ENCODE data around the gene CAND2.
"Not testable (repeated sequence)": the region's sequence is repeated elsewhere in the genome, so short reads cannot be mapped to it uniquely, and the experiment has no call there.

The CAND2 gene

GRCh38 chr3:12830785-12831156 is 34.3 kb downstream of the CAND2 start:
- no peak for DNase-seq

- no peak for DNase-seq
Observed at GRCh38 chr3:12831301-12831866, 34.9 kb downstream of the CAND2 start.

- no peak for DNase-seq
Observed at GRCh38 chr3:12832350-12833221, 36.1 kb downstream of the CAND2 start.

- DNase-seq = no peak
Observed at GRCh38 chr3:12833222-12834161, 37.0 kb downstream of the CAND2 start.

- DNase-seq = no peak
Observed at GRCh38 chr3:12835052-12835665, 38.7 kb downstream of the CAND2 start.

- DNase-seq = no peak
Observed at GRCh38 chr3:12837295-12837986, 41.0 kb downstream of the CAND2 start.

GRCh38 chr3:12838179-12838965 is 41.9 kb downstream of the CAND2 start:
- DNase-seq = no peak

GRCh38 chr3:12839156-12839946 is 42.9 kb downstream of the CAND2 start:
- no peak for DNase-seq

- DNase-seq = not testable (repeated sequence)
Observed at GRCh38 chr3:12840148-12840547, 43.7 kb downstream of the CAND2 start.

- DNase-seq = peak in 4 of 51 donors; percentile 44 to 71 (median 52)
Observed at GRCh38 chr3:12840591-12841148, 44.2 kb downstream of the CAND2 start.

- peak; percentile 26 to 96 (median 75) for DNase-seq
Observed at GRCh38 chr3:12841149-12841969, 44.9 kb downstream of the CAND2 start, which contains the start of gene RPL32. RPL32 (minus strand) TSS chr3:12841565; CDS start chr3:12840237, 1,328 bp downstream.

- no peak for DNase-seq
Observed at GRCh38 chr3:12841970-12842328, 45.5 kb downstream of the CAND2 start.

GRCh38 chr3:12842469-12842868 is 46.0 kb downstream of the CAND2 start:
- no peak for DNase-seq

GRCh38 chr3:12845811-12846210 is 49.3 kb downstream of the CAND2 start:
- DNase-seq = no peak

- no peak for DNase-seq
Observed at GRCh38 chr3:12852201-12852600, 55.7 kb downstream of the CAND2 start.

GRCh38 chr3:12853847-12854246 is 57.4 kb downstream of the CAND2 start:
- DNase-seq = not testable (repeated sequence)

GRCh38 chr3:12854565-12854964 is 58.1 kb downstream of the CAND2 start:
- DNase-seq = no peak

- no peak for DNase-seq
Observed at GRCh38 chr3:12856626-12857025, 60.1 kb downstream of the CAND2 start.

All from hypothalamus (tissue), 51 donors.